ENCODE measurements around the gene NHLRC4. TPM values are rescaled to one million over a fixed set of nuclear protein-coding genes. Genes with fewer than 3 reads are reported as not detected.

The NHLRC4 gene
- total RNA-seq, 1 experiment from 2014 or later = 0.37 TPM

DNA sequence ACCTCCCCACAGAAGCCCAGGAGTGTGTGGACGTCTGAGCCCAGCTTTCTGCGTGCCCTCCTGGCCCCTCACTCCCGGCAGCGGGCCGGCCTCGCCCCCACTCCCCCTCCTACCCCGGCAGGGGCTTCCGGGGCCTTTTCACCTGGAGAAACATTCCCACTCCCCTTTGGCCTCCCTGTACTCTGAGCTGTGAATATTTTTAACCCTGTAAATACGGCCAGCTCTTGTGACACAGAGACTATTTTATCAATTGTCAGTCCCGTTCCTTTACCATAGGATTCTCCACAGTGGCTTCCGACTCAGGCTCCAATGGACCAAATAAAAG, 12.5 kb upstream of the NHLRC4 start:
- DNase-seq (ENCODE audit: low read depth in 1 of 2, low spot score in 2 of 2) = no peak
- peaks cover 14% of the 10 kb centered on the region for H3K27me3 ChIP-seq (replicated peaks)
- H3K36me3 ChIP-seq = peaks cover 31% of the 10 kb centered on the region
- H3K4me1 ChIP-seq (replicated peaks) = no peaks in the 10 kb centered on the region
- H3K27ac ChIP-seq = no peak overlapping the region
- H3K4me3 ChIP-seq = no peak overlapping the region
- no peaks in the 10 kb centered on the region for H3K9me3 ChIP-seq (replicated peaks)

DNA sequence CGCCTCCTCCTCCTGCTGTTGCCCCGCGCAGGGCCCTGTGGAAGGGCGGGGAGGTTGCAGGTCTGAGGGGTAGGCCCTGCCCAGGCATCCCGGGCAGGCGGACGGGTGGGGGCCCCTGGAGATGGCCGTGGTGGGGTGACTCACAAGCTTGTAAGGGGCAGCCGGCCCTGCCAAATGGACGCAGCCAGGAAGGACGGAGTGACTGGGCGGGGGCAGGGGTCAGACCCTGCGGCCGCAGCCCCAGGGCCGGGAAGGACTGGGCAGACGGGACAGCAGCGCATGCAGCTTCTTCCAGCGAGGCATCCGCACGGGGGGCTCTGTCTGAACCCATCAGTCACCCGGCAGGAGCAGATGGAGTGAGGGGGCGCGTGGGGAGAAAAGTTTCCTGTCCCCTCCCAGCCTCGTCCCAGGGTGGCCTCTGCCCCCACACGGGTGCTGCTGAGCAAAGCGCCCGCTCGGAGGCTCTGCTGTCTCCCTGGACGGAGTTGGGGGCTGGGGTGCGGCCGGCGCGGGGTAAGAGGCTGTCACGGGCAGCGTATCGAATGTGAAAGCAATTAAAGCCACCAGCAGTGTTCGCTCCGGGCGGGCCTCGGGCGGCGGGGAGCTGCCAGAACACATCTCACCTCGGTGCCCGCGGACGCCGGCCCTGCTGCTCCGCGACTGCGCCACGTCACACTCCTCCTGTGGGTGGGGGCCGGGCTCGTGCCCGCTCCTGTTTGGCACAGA, 12.0 kb upstream of the NHLRC4 start:
- H3K4me3 ChIP-seq = no peak overlapping the region
- no peak overlapping the region for H3K27ac ChIP-seq

DNA sequence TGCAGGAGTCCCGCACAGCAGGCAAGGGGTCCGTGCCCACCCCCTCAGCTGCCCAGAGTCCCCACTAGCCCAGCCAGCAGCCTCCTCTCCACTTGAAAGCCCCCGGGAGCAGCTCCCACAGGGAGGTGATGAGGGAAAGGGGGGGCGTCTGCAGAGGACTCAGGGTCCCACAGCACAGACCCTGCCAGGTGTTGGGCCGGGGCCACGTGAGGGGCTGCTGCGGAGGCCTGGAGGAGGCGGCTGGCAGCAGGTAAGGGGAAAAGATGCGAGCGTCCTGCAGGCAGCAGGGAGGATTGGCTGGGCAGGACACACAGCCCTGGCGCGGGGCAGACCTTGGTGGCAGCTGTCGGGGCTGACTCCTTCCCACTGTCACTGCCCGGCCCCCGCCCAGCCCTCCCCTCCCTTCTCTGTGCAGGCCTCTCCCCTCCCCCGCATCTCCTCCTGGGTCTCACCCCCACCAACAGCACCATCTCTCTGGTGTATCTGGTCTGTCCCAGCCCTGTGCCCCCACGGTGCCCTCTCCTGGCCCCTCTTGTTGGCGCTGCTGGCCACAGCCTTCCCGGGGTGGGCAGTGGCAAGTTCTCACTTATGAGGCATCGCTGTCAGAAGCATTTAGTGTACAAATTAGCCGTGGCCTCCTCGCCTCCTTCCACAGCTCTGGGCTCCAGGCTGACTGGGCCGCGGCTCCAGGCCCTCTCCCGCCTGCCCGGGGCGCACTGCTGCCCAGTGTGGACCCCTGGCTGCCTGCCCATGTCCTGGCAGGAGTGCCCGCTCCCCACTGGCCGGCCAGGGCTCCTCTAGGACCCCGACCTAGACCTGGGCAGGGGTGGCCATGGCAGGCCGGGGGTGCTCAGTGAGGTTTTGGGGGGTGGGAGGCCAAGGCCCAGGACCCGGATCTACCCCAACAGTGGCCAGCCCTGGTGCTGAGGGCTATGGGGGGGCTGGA, 11.0 kb upstream of the NHLRC4 start:
- DNase-seq (ENCODE audit: low read depth in 1 of 2, low spot score in 2 of 2) = no peak
- Histone ChIP-seq H3K27me3 (replicated peaks) (peaks cover 22% of the 10 kb centered on the region), H3K4me1 (replicated peaks) (no peaks in the 10 kb centered on the region), H3K27ac (no peak overlapping the region), H3K36me3 (peaks cover 20% of the 10 kb centered on the region), H3K9me3 (replicated peaks) (no peaks in the 10 kb centered on the region), H3K4me3 (no peak overlapping the region)

More for the DNA sequence above, 12.0 kb upstream of the NHLRC4 start:
- H3K4me1 ChIP-seq (replicated peaks) = no peaks in the 10 kb centered on the region
- H3K27me3 ChIP-seq (replicated peaks) = peaks cover 19% of the 10 kb centered on the region
- no peak for DNase-seq (ENCODE audit: low read depth in 1 of 2, low spot score in 2 of 2)
- no peaks in the 10 kb centered on the region for H3K9me3 ChIP-seq (replicated peaks)
- H3K36me3 ChIP-seq = peaks cover 25% of the 10 kb centered on the region

DNA sequence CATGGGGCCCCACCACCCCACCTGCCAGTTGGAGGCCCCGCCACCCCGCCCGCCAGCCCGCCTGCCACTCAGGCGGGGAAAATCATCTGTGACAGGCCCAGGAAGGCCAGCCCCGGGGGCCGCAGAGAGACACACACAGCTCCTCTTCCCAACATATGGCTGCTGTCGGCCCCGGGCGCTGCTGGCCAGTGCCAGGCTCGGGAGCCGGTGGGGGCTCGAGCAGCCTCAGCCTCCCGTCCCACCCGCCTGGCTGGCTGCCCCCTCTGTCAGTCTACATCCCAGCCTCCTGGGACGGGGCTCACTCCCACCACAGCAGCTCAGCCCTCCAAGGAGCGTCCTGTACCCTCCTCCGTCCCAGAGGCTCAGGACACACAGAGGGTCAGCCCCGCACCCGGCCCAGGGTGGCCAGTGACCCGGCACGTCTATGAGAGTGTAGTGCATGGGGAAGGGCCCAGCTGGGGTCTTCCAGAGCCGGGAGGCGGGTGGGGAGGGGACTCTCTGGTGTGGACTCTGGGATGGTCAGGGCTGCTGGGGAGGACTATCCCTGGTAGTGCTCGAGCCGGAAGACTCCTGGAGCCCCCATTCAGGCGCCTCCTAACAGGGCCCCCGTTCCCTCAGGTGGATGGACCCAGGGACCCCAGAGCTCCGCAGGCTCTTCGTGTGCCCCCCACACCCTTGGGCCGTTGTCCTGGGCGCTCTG, 10.2 kb upstream of the NHLRC4 start:
- Histone ChIP-seq H3K27ac (no peak overlapping the region), H3K9me3 (replicated peaks) (no peaks in the 10 kb centered on the region), H3K4me3 (no peak overlapping the region), H3K36me3 (peaks cover 15% of the 10 kb centered on the region), H3K4me1 (replicated peaks) (no peaks in the 10 kb centered on the region), H3K27me3 (replicated peaks) (peaks cover 31% of the 10 kb centered on the region)
- DNase-seq (ENCODE audit: low read depth in 1 of 2, low spot score in 2 of 2) = no peak

DNA sequence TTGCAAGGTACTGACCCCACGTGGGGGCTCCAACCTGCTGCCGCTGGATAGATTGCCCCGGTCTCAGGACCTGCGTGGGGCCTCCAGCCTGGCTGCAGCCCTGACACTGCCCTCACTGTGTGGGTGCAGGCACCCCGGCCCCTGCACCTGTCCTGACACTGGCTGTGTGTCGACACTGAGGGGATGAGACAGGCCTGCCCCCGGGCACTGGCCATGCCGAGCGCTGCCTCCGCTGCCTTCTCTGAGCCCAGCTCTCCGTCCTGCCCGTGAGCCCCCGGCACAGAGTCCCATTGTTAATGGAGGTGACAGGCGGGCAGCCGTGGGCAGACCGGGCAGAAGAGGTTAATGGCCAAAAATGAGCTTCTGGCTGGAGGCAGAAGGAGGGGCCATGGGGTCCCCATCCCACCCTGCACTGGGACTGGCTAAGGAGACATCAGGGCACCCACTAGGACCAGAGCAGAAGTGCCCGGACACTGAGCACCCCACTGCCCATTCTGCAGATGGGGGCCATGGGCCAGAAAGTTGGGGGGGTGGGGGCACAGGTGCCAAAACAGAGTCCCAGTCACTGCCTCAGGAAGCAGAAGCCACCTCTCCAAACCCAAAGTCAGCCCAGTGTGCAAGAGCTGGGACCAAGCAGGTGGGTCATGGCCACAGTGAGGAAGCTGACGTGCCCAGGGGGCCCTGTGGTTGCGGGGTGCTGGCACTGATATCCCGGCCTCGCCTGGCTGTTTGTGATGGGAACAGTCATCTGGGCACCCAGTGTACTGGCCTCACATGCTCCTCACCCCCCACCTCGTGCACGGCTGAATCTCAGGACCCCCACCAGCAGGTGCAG, 9.1 kb upstream of the NHLRC4 start:
- H3K4me1 ChIP-seq (replicated peaks) = no peaks in the 10 kb centered on the region
- H3K9me3 ChIP-seq (replicated peaks) = no peaks in the 10 kb centered on the region
- H3K36me3 ChIP-seq = 0 out of 2 replicates have a peak, but pooled peaks cover 7% of the 10 kb centered on the region
- no peak for DNase-seq (ENCODE audit: low read depth in 1 of 2, low spot score in 2 of 2)
- no peak overlapping the region for H3K27ac ChIP-seq
- peaks cover 39% of the 10 kb centered on the region for H3K27me3 ChIP-seq (replicated peaks)
- H3K4me3 ChIP-seq = no peak overlapping the region

DNA sequence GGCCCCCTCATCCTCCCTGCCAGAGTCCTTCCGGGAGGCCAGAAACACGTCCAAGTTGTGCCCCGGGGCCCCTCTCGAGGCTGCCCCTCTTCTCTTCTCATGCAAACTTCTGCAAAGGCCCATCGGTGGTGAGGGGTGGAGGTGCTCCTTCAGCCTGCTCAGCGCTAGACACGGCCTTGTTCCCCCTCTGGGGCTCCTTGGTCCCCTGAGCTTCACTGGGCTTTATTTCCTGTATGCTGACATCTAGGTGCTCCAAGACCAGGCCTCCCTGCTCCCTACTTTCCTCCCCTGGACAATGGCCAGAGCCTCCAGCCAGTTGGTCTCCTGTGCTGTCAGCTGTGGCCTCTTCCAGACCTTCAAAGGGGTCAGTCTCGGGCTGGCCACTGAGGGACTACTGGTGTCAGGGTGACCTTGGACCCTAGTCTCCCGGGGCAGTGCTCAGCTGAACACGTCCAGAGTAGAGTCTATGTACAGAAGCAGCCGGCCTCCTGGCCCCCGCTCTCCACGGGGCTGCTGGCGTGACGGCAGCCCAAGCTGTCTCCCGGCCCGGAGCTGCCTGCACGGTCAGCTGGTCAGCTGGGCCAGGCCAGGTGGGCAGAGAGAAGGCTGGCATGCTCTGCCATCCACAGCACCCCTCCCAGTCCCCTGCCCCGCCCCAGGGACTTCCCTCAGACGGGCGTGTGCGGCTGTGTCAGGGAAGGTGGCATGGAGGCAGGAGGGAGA, 8.3 kb upstream of the NHLRC4 start:
- no peaks in the 10 kb centered on the region for H3K9me3 ChIP-seq (replicated peaks)
- H3K27me3 ChIP-seq (replicated peaks) = peaks cover 40% of the 10 kb centered on the region
- H3K4me1 ChIP-seq (replicated peaks) = no peaks in the 10 kb centered on the region
- DNase-seq (ENCODE audit: low read depth in 1 of 2, low spot score in 2 of 2) = no peak
- 0 out of 2 replicates have a peak, but pooled peaks cover 5% of the 10 kb centered on the region for H3K36me3 ChIP-seq
- no peak overlapping the region for H3K4me3 ChIP-seq
- no peak overlapping the region for H3K27ac ChIP-seq

DNA sequence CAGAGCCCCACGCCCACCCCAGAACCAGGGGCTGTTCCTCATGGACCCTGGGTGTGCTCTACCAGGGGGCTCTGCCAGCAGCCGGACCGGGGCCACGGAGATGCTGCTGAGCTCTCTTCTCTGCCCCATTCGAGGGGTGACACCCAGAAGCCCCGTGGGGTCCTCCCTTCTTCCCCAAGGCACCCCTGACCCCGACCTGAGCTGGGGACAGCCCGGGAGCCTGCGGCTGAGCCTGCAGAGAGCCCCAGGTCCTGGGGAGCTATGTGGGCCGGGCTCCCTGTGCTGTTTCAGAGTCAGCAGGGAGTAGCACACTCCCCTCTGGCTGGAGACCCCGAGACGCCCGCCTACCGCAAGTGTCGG, 7.8 kb upstream of the NHLRC4 start:
- H3K27ac ChIP-seq = no peak overlapping the region
- 0 out of 2 replicates have a peak, but pooled peaks cover 5% of the 10 kb centered on the region for H3K36me3 ChIP-seq
- no peaks in the 10 kb centered on the region for H3K4me1 ChIP-seq (replicated peaks)
- no peak for DNase-seq (ENCODE audit: low read depth in 1 of 2, low spot score in 2 of 2)
- H3K27me3 ChIP-seq (replicated peaks) = peaks cover 40% of the 10 kb centered on the region
- no peak overlapping the region for H3K4me3 ChIP-seq
- H3K9me3 ChIP-seq (replicated peaks) = no peaks in the 10 kb centered on the region

DNA sequence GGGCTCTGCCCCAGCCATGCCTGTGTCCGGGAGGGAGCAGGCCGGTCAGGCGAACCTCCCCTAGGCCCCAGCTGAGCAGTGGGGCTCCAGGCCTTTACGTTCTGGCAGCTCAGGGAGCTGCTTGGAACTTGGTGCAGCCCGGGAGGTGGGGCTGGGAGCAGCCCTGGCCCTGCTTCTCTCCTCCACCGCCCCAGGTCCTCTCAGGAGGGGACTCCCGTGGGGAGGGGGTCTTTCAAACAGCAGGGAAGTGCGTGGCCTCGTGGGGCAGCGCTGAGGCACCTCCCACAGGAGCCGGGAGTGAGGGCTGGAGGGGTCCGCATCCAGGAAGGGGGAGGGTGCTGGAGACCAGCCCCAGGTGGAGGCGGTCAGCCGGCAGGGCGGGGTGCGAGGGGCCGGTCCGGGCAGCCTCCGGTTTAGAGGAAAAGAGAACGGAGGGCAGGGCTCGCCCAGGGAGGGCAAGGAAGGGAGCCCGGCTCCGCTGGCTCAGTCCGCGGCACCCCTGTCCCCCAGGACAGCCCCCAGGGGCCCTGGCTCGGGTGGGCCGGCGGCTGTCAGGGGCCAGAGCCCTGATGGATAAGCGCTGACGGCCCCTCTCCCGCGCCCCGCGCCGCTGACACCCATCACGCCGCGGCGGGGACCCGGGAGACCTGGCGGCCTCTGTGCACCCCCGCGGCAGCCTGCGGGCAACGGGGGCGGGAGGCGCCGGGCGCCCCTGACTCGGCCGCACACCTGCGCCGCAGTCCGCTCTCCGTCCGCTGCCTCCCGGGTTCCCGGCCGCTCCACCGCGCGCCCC, 7.2 kb upstream of the NHLRC4 start:
- DNase-seq (ENCODE audit: low read depth in 1 of 2, low spot score in 2 of 2) = no peak
- peaks cover 40% of the 10 kb centered on the region for H3K27me3 ChIP-seq (replicated peaks)
- H3K36me3 ChIP-seq = 0 out of 2 replicates have a peak, but pooled peaks cover 5% of the 10 kb centered on the region
- no peaks in the 10 kb centered on the region for H3K4me1 ChIP-seq (replicated peaks)
- H3K27ac ChIP-seq = no peak overlapping the region
- no peaks in the 10 kb centered on the region for H3K9me3 ChIP-seq (replicated peaks)
- no peak overlapping the region for H3K4me3 ChIP-seq

DNA sequence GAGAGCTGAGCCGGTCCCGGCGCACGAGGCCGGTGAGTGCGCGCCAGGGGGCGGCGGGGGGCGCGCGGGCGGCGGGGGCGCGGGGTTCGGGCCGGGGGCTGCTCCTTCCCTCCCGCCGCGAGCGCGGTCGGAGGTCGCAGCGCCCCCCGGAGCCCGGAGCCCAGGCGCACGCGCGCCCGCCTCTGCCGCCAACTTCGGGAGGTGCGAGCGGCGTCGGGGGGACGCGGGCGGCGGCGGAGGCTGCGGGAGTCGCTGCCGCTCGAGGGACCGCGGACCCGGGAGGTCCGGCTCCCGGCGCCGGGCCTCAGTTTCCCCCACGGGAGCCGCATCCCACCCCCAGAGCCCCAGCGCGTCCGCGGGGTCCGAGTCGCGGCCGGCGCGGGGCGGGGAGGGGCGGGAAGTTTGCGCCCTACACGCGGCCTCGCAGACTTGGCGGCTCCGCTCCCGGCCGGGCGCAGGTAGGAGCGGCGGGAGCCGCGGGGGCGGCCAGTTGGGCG, 6.6 kb upstream of the NHLRC4 start, which contains the start of gene PRR35:
PRR35 (plus strand) TSS at position 191 of the 497 bp plus-strand sequence. CDS start 2,901 bp downstream, outside the sequence.
- Histone ChIP-seq H3K4me3 (no peak within 1 kb of the TSS), H3K27me3 (replicated peaks) (peaks cover 40% of the 10 kb centered on the region), H3K27ac (no peak within 1 kb of the TSS), H3K9me3 (replicated peaks) (no peaks in the 10 kb centered on the region), H3K4me1 (replicated peaks) (no peaks in the 10 kb centered on the region), H3K36me3 (no peaks in the 10 kb centered on the region)
- no peak for DNase-seq (ENCODE audit: low read depth in 1 of 2, low spot score in 2 of 2)

DNA sequence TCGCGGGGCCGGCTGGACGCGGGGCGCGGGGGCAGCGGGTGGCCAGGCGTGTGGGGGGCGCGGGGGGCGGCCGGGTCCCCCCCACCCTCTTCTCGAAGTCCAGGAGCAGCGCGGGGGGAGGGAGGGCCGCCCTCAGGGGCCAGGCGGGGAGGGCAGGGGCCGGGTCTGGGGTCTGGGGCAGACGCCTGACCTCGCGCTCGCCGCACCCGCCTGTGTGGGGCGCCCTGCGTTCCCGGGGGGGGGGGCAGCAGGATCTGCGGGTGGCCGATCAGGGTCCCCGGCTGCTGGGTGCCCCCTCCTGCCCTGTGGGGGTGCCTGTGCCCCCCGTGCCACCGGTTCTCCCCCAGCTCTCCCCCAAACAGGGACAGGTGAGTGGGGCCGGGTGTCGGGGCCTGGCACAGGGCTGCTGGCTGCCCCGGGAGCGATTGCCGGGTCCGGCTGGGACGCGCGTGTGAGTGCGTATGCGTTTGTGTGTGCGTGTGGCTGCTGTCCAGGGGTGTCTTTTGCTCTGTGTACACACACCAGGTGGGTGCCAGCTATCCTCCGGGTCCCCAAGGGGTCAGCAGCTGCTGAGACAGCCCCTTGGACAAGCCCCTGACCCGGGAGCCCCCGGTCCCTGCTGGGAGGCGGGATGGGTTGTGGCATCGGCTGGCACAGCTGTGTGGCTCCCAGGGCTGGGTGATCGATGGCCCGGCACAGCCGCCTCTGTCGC, 5.9 kb upstream of the NHLRC4 start:
- H3K4me1 ChIP-seq (replicated peaks) = no peaks in the 10 kb centered on the region
- H3K4me3 ChIP-seq = no peak overlapping the region
- H3K9me3 ChIP-seq (replicated peaks) = no peaks in the 10 kb centered on the region
- no peak overlapping the region for H3K27ac ChIP-seq
- H3K36me3 ChIP-seq = no peaks in the 10 kb centered on the region
- peaks cover 40% of the 10 kb centered on the region for H3K27me3 ChIP-seq (replicated peaks)
- DNase-seq (ENCODE audit: low read depth in 1 of 2, low spot score in 2 of 2) = no peak

DNA sequence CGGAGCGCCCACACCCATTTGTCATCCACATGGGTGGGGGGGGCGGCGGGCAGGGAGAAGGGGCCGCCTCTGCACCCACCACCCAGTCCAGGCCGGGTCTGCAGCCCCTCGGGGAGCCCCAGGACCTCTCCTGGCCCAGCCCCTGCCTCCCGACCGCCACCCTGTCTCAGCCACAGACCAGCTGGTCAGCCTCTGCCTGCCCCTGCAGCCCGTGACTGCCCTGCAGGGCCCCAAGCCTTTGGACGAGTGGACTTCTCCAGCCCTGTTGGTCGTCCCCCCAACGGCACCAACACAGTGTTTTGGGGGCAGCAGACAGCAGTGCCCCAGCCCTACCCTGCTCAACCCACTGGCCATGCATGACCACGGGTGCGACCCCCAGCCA, 5.4 kb upstream of the NHLRC4 start:
- no peaks in the 10 kb centered on the region for H3K9me3 ChIP-seq (replicated peaks)
- H3K4me1 ChIP-seq (replicated peaks) = no peaks in the 10 kb centered on the region
- H3K27ac ChIP-seq = no peak overlapping the region
- no peak for DNase-seq (ENCODE audit: low read depth in 1 of 2, low spot score in 2 of 2)
- no peaks in the 10 kb centered on the region for H3K36me3 ChIP-seq
- no peak overlapping the region for H3K4me3 ChIP-seq
- peaks cover 40% of the 10 kb centered on the region for H3K27me3 ChIP-seq (replicated peaks)
